Tibial nerve (tissue), 4 donors: Measurements from ENCODE around the gene MRPL9. TPM values are rescaled to one million over a fixed set of nuclear protein-coding genes. Genes with fewer than 3 reads are reported as not detected.

Experiments used
- DNase-seq, 2 donors: peaks; one replicate each; pipeline ENCODE4 v3.0.0-alpha.2; 2019; ENCODE audit warnings: low spot score in 2 of 2
- H3K27ac ChIP-seq, 4 donors: fragments of 200-600 bp; sonication (generic) in 3 of 4; one replicate each; pipeline ENCODE4 v1.5.1; 2017 to 2019; ENCODE audit warnings: mild to moderate bottlenecking in 1 of 4
- H3K27me3 ChIP-seq, 2 donors: fragments of 200-600 bp; sonication (generic) in 1 of 2; one replicate each; pipeline versions ENCODE4 v1.5.1 to v1.6.0; 2017 to 2019
- H3K36me3 ChIP-seq, 3 donors: fragments of 200-600 bp; sonication (generic); one replicate each; pipeline ENCODE4 v1.5.1; 2018 to 2019
- H3K4me1 ChIP-seq, 4 donors: fragments of 200-600 bp; sonication (generic) in 3 of 4; one replicate each; pipeline ENCODE4 v1.5.1; 2017 to 2019
- H3K4me3 ChIP-seq, 4 donors: fragments of 200-600 bp; sonication (generic) in 3 of 4; one replicate each; pipeline ENCODE4 v1.5.1; 2017 to 2019; ENCODE audit warnings: mild to moderate bottlenecking in 1 of 4, moderate library complexity in 1 of 4
- H3K9me3 ChIP-seq, 4 donors: fragments of 200-600 bp; sonication (generic) in 3 of 4; one replicate each; pipeline ENCODE4 v1.5.1; 2017 to 2019
- CTCF ChIP-seq, 5 experiments: fragments of 200-600 bp in 3 of 5; fragments of 450-650 bp in 2 of 5; sonication (generic) in 3 of 5; IDR thresholded peaks; one replicate each; pipeline ENCODE4 v1.5.1; 2016 to 2019; ENCODE audit warnings: antibody characterized with exemption in 5 of 5, mild to moderate bottlenecking in 3 of 5, moderate library complexity in 2 of 5
- EP300 ChIP-seq, 2 donors: sonication (generic); formaldehyde crosslinking; IDR thresholded peaks; one replicate each; pipeline ENCODE4 v1.6.1; 2017; ENCODE audit warnings: antibody characterized with exemption in 2 of 2, mild to moderate bottlenecking in 1 of 2
- POLR2A ChIP-seq, 2 donors: fragments of 450-650 bp; IDR thresholded peaks; one replicate each; pipeline ENCODE4 v1.6.1; 2017; ENCODE audit warnings: antibody characterized with exemption in 2 of 2, mild to moderate bottlenecking in 2 of 2, moderate library complexity in 2 of 2
- WGBS, 2 donors: methylation state at CpG; one replicate each; pipeline ENCODE4 v1.1.5; 2018; 5-methylcytosine and 5-hydroxymethylcytosine counted together
- total RNA-seq, 4 donors: library from RNA; depleted of rRNA; stranded (reverse); fragments of >200 nt; gene quantifications; one replicate each; pipeline ENCODE4 v1.1.0, GENCODE V29; 2016

MRPL9 gene
- total RNA-seq, 4 donors from 2014 or later, result 47.1 to 74.1 (median 58.7) TPM

DNA sequence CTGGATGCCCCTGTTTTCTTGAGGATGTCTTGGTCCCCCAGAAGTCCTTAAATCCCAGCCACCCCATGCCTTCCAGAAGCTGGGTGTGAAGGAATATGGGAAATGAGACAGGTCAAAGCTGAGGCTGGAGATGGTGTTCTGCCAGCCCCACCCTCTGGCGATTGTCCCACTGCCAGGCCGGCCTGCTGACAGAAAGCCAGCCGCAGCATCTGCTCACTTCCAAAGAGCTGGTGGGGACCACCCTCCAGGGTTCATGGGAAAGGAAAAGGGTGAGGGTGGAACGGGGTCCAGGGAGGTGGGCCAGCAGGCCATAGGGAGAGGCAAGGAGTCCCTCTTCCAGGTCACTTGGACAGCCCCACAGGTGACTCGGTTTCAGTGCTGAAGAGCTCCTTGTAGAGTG lies 43.8 kb upstream of the MRPL9 start:
- WGBS, 2 donors, result 73 to 81% methylated on average over 5 of the region's 5 CpGs
- Histone ChIP-seq H3K9me3 (no peaks in the 10 kb centered on the region), H3K36me3 (no peaks in the 10 kb centered on the region), H3K4me3 (no peak overlapping the region), H3K27me3 (peaks cover 0 to 10% of the 10 kb centered on the region in 2 donors), H3K27ac (no peak overlapping the region), H3K4me1 (peaks cover 0 to 9% (median 0%) of the 10 kb centered on the region in 4 donors)
- DNase-seq, result no peak
- TF ChIP-seq EP300 (IDR thresholded peaks at IDR 0.05) (no peak), POLR2A (IDR thresholded peaks at IDR 0.05) (no peak), CTCF (IDR thresholded peaks at IDR 0.05) (no peak)

- H3K36me3 ChIP-seq, result no peaks in the 10 kb centered on the region
- H3K9me3 ChIP-seq, result no peaks in the 10 kb centered on the region
- no peak overlapping the region for H3K27ac ChIP-seq
- TF ChIP-seq CTCF (IDR thresholded peaks at IDR 0.05) (no peak), POLR2A (IDR thresholded peaks at IDR 0.05) (no peak), EP300 (IDR thresholded peaks at IDR 0.05) (no peak)
- H3K4me3 ChIP-seq, result no peak overlapping the region
- DNase-seq, result no peak
- peaks cover 0 to 9% (median 0%) of the 10 kb centered on the region in 4 donors for H3K4me1 ChIP-seq
- H3K27me3 ChIP-seq, result peaks cover 0 to 19% of the 10 kb centered on the region in 2 donors
- 75 to 93% methylated on average over 5 to 6 of the region's 7 CpGs for WGBS, 2 donors
Measured at GRCh38 chr1:151806170-151806569, 42.9 kb upstream of the MRPL9 start.

- no peak for TF ChIP-seq EP300 (IDR thresholded peaks at IDR 0.05)
- TF ChIP-seq CTCF (IDR thresholded peaks at IDR 0.05), result no peak
- TF ChIP-seq POLR2A (IDR thresholded peaks at IDR 0.05), result no peak
- H3K9me3 ChIP-seq, result no peaks in the 10 kb centered on the region
- no peak for DNase-seq
- H3K27me3 ChIP-seq, result peaks cover 0 to 29% of the 10 kb centered on the region in 2 donors
- no peak within 1 kb of the TSS for H3K4me3 ChIP-seq
- 56 to 61% methylated on average over 12 of the region's 12 CpGs for WGBS, 2 donors
- no peak within 1 kb of the TSS for H3K27ac ChIP-seq
- H3K36me3 ChIP-seq, result no peaks in the 10 kb centered on the region
- H3K4me1 ChIP-seq, result peaks cover 0 to 9% (median 0%) of the 10 kb centered on the region in 4 donors
Measured at GRCh38 chr1:151805066-151805820, 41.9 kb upstream of the MRPL9 start, which contains the start of gene LINGO4. Gene LINGO4, minus strand, starts transcription at chr1:151805419. Its CDS starts 2,715 bp downstream, at chr1:151802704.

- Histone ChIP-seq H3K36me3 (no peaks in the 10 kb centered on the region), H3K4me1 (no peaks in the 10 kb centered on the region), H3K27ac (no peak overlapping the region), H3K9me3 (no peaks in the 10 kb centered on the region), H3K4me3 (no peak overlapping the region), H3K27me3 (peaks cover 0 to 39% of the 10 kb centered on the region in 2 donors)
- TF ChIP-seq CTCF (IDR thresholded peaks at IDR 0.05) (no peak), POLR2A (IDR thresholded peaks at IDR 0.05) (no peak), EP300 (IDR thresholded peaks at IDR 0.05) (no peak)
- DNase-seq, result no peak
- 93 to 100% methylated on average over 3 of the region's 3 CpGs for WGBS, 2 donors
Measured at GRCh38 chr1:151803915-151804314, 40.6 kb upstream of the MRPL9 start.

DNA sequence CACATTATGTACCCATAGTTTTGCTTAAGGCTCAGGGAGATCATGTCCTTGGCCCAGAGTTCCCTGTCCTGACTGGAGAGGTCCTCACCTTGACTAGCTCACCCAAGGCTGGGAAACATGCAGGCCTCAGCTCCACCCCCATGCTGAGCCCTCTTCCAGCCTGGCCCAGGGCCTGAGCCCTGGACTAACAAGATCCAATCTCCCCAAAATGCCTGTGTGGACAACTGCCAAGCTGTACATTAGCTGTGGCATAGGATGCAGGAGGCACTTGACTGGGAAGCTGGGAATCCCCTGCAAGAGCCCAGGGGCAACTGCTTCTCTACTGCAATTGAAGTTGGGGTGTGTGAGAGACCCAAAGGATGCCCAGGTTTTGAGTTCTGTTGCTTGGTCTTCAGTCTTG lies 39.9 kb upstream of the MRPL9 start:
- TF ChIP-seq CTCF (IDR thresholded peaks at IDR 0.05) (no peak), POLR2A (IDR thresholded peaks at IDR 0.05) (no peak), EP300 (IDR thresholded peaks at IDR 0.05) (no peak)
- H3K4me3 ChIP-seq, result no peak overlapping the region
- no peaks in the 10 kb centered on the region for H3K36me3 ChIP-seq
- no peaks in the 10 kb centered on the region for H3K9me3 ChIP-seq
- no peak overlapping the region for H3K27ac ChIP-seq
- peaks cover 0 to 39% of the 10 kb centered on the region in 2 donors for H3K27me3 ChIP-seq
- DNase-seq, result no peak
- no peaks in the 10 kb centered on the region for H3K4me1 ChIP-seq
